KOPT-K1 (cell line): ENCODE results near the gene FOXP1.

Experiments
- H3K27ac ChIP-seq: fragments of 200-600 bp; sonication (generic); 2 replicates; pipeline ENCODE4 v1.5.1; 2016; ENCODE audit warnings: antibody characterized with exemption, mild to moderate bottlenecking, low read depth, low read length; ENCODE audit not compliant: poor library complexity, severe bottlenecking
- H3K36me3 ChIP-seq: fragments of 200-600 bp; sonication (generic); 2 replicates; pipeline ENCODE4 v1.5.1; 2017; ENCODE audit warnings: antibody characterized with exemption, mild to moderate bottlenecking, low read length, moderate library complexity; ENCODE audit not compliant: insufficient read depth
- H3K9me3 ChIP-seq: fragments of 200-600 bp; sonication (generic); 2 replicates; pipeline ENCODE4 v1.5.1; 2017; ENCODE audit warnings: antibody characterized with exemption, low read length, mild to moderate bottlenecking; ENCODE audit not compliant: insufficient read depth, poor library complexity, severe bottlenecking

FOXP1 gene

DNA sequence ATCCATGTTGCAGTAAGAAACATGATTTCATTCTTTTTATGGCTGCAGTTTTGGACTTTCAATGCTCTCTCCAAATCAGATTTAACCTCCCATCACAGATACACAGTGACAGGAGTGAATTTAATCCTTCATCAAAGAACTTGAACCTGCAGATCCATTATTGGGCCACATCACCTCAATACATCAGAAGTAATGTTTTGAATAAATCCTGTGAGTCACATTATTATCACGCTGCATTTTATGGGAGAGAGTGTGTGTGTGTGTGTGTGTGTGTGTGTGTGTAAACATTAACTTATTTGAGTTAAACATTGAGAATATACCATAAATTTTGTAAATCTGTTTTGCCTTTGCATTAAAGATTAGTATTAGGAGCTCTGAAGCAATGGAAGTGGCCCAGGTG, 316.7 kb downstream of the FOXP1 start:
- no peak overlapping the region for H3K27ac ChIP-seq

DNA sequence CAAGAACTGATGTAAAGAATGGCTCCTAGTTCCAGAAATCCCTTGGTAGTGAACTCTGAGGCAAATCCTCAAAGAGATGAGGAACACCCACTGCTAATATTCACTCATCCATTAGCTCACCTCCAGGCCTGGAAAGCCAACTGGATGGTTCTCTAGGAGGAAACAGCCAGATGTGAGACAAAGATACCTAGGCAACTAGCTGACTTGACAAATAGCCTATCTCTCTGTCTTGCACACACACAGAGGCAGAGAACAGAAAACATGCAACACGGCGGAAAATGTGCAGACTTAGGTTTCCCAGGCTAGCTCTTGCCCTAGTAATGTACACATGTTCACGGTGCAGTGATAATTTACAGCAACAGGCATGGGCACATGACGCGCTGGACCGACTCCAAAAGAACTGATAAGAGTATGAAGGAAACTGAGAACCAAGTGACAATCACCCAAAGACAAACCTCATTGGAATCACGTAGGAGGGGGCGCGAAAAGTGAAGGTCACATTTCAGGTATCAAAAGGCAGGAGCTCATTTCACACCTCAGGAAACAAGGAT, 318.1 kb downstream of the FOXP1 start:
- no peaks in the 10 kb centered on the region for H3K9me3 ChIP-seq
- H3K36me3 ChIP-seq: no peaks in the 10 kb centered on the region
- H3K27ac ChIP-seq: no peak overlapping the region

More for the DNA sequence above, 316.7 kb downstream of the FOXP1 start:
- Histone ChIP-seq H3K36me3 (no peaks in the 10 kb centered on the region), H3K9me3 (no peaks in the 10 kb centered on the region)

DNA sequence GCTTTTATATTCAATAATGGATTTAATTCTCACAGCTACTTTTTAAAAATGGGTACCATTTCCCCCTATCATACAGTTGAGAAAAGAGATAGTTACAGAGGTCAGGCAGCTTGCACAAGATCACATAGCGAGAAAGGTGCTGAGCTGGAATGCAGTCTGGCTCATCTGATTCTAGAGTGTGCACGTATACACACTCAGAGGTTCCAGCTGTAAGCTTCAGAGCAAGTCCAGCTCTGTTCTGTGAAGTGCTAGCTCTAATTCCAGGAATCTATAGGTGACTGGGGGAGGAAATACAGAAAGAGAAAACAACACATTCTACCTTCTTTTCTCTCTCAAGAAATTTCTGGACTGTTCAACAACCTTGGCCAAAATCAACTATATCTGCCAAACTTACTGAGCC, 318.7 kb downstream of the FOXP1 start:
- Histone ChIP-seq H3K9me3 (no peaks in the 10 kb centered on the region), H3K27ac (no peak overlapping the region), H3K36me3 (no peaks in the 10 kb centered on the region)

DNA sequence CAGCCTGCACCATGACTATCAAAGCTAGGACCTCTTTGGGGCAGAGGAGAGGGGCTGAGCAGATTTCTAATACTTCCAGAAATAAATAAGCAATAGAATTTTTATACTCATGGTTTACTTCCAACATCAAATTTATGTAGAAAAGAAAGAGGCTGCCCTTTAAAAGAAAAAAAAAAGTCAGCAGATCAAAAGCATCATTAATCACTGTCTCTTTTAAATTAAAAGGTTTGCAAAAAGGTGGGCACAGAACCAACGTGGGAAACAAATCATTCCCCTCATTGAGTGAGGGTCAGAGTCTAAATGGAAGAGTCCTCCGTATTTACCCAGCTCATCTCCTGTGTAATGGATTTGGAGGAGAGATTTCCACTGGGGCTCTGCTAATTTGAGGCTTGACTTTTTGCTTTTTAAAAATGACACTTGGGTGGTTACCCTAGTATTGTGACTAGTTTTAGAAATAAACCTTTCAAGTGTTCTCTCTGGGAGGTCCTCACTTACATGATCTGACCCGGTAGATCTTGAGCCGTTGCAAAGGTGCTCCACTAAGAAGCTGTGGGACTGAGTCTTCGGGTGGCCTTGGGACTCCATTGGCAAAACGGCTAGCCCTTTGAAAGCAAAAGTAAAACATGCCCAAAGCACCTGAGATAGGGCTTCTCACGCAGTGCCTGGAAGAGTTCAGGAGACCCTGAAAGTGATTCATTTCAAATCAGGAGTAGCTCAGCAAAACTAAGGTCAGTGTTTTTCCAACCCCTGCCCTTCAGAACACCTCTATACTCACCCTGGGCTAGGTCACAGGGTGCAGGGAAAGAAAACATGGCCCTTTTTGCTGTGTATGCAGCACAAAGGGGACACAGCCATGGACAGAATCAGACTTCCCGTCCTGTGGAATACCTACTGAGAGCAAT, 320.9 kb downstream of the FOXP1 start:
- H3K9me3 ChIP-seq: no peaks in the 10 kb centered on the region
- H3K36me3 ChIP-seq: no peaks in the 10 kb centered on the region

DNA sequence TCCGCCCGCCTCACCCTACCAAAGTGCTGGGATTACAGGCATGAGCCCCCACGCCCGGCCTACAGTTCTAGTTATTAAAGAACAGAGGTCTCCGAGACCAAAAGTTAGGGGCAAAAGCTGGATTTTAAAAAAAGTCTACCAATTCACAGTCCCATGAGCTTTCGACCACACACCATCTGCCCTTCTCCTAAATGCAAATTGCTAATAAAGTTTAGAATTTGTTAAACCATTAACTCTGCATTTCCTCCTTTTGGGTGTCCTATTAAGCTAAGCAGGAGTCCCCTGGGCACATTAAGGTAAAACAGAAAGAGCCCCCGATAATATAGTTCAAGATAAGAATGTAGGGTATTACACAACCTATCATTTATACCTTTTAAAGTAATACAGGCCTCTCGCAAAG, 322.7 kb downstream of the FOXP1 start:
- no peaks in the 10 kb centered on the region for H3K9me3 ChIP-seq
- H3K27ac ChIP-seq: no peak overlapping the region
- H3K36me3 ChIP-seq: no peaks in the 10 kb centered on the region

More for the DNA sequence above, 320.9 kb downstream of the FOXP1 start:
- H3K27ac ChIP-seq: no peak overlapping the region

DNA sequence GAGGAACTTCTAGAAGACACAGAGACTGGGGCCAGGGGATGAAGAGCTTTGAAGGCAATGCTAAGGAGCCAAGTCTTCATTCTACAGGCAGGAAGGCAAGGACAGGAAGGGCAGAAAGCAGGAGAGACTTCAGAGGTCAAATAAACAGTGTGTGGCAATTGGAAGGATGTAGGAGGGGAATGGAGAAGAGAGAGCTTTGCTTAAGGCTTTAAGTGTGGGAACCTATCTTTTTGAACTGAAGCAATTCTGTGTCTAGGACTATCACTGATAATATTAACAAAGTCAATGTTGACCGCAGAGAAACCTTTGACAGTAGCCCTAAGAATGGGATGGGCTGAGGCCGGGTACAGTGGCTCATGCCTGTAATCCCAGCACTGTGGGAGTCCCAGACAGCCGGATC, 325.0 kb downstream of the FOXP1 start:
- no peaks in the 10 kb centered on the region for H3K36me3 ChIP-seq
- no peak overlapping the region for H3K27ac ChIP-seq
- no peaks in the 10 kb centered on the region for H3K9me3 ChIP-seq

DNA sequence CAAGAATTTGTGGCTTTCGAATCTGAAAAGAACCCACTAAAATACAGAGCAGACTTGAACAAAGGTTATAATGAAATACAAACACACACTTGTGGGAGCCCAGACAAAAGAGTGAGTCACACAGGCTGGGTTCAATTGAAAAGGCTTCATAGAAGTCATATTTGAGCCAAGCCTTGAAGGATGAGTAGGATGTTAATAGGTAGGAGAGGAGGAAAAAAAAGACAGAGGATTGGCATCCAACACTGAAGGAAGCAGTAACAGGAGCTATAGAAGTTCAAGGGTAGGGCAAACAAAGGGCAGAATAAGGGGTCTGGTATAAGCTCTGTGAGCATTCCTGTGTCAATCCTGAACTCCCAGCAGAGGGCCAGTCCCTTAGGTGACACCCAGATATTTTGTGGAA, 325.4 kb downstream of the FOXP1 start:
- H3K9me3 ChIP-seq: no peaks in the 10 kb centered on the region
- no peak overlapping the region for H3K27ac ChIP-seq
- no peaks in the 10 kb centered on the region for H3K36me3 ChIP-seq

DNA sequence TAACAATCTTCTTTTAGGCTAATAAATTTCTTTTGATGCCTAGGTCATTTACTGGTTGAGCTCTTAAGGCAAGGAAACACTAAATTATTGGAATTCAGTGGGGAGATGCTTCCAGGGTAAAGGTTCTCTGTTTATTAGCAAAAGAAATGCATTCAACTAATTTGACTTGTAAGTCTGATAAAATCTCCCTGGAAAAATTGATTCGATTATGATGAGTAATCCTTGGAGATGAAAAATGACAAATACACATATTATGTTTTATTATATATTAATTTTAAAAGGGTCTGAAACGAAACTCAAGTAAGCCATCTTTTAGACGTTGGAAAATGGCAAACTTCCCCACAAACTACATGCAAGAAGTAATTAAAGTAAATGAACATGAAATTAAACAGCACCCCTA, 328.0 kb downstream of the FOXP1 start:
- Histone ChIP-seq H3K9me3 (no peaks in the 10 kb centered on the region), H3K36me3 (no peaks in the 10 kb centered on the region), H3K27ac (no peak overlapping the region)

DNA sequence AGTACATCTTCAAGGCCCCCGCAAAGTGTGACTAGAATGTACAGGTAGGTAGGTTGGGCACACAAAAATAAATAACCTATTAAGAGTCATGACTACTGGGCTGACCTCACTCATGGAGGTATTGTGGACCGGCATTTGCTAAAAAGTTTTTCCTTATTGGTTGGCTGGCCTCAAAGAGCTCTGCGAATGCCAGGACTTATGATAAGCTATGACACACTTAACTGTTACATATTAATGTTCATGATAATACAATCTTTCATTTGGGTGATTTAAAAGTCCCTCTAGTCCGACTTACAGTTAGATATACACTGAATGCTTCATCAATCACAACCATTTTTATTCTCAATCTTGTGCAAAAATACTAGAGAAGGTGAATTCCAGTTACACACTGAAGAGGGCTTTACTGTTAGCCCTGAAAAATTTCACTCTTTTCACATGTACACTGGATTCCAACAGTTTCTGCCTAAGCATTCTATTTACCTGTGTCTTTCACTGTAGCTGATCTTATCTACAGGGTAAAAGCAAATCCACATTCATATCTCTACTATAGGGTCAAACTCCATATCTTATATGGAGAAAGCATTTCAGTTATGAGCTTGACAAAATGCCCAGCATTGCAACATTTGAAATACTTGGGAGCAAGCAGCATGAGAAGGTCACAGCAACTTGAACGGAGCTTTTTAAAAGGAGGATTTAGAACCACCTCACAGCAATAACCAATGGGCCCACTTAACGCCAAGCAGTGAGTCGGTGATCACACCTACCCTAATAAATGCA, 329.1 kb downstream of the FOXP1 start:
- no peaks in the 10 kb centered on the region for H3K9me3 ChIP-seq
- no peak overlapping the region for H3K27ac ChIP-seq
- H3K36me3 ChIP-seq: no peaks in the 10 kb centered on the region

DNA sequence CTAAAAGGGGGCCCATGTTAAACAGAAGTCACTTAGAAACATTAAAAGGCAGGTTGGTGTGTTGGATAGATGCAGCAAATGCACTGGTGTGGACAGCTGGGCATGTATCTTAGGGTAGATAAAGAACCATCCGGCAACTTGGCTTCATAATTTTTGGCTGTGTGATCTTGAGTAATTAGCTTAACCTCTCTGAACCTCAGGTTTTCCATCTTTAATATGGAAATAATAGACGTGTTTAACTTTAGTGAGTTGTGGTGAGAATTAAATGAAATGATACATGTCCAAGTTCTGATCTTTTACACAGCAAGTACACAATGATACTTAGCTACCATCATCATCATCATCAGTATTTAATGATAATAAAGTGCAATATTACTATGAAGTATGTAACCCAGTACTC, 330.4 kb downstream of the FOXP1 start:
- Histone ChIP-seq H3K9me3 (no peaks in the 10 kb centered on the region), H3K27ac (no peak overlapping the region), H3K36me3 (no peaks in the 10 kb centered on the region)

DNA sequence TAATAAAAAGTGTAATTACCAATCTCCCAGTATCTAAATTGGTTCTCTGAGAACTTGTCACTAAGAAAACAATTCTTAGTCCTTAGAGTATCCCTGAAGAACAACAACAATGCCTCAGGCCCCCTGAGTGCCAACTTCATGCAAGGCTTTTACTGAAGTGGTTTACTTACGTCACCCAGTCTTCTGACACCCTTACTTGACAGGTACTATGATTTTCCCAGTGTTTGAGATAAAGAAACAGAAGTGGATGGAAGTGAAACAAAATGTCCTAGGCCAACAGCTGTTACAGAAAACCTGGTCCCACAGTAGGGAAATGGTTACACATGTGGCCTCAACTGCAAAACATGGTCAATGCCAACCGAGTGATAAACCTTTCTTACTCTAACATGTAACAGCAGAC, 331.1 kb downstream of the FOXP1 start:
- Histone ChIP-seq H3K36me3 (no peaks in the 10 kb centered on the region), H3K9me3 (no peaks in the 10 kb centered on the region), H3K27ac (no peak overlapping the region)

DNA sequence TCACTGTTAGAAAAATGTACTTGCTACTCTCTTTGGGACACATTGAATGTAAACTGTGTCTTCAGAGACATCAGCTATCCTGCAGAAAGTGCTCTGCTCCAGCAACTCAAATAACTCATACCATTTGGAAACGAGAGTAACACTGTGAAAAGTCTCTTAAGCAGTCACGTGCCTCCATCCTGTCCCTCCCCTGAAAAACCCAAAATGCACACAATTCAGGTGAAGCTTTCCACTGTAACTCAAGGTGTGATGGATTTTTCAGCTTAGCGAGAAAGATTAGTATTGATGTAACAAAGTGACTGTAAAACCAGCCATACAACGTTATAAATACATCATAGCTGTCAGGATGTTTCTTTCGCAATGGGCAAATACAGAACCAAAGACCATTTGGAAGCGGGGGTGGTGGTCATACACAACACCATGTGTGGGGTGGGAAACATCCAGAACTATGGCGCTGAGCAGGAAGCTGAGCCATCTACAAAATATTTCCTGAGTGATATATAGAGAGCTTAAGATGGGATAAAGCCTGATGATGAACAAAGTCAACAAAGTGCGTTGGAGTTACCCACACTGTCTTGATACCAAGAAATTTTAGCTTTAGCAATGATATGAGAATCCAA, 332.3 kb downstream of the FOXP1 start:
- Histone ChIP-seq H3K36me3 (no peaks in the 10 kb centered on the region), H3K27ac (no peak overlapping the region), H3K9me3 (no peaks in the 10 kb centered on the region)

DNA sequence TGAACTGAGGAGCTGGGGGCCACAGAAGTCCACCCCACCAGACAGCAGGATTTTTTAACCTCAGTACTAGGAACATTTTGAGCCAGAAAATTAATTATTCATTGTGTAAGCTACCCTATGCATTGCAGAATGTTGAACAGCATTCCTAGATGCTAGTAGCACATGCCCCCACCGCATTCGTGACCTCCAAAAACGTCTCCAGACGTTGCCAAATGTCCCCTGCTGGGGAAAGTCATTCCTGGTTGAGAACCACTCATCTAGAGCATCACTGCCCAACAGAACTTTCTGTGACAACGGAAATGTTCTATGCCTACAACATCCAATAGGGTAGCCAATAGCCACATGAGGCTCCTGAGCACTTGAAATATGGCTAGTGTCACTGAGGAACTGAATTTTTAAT, 333.5 kb downstream of the FOXP1 start:
- Histone ChIP-seq H3K27ac (no peak overlapping the region), H3K9me3 (no peaks in the 10 kb centered on the region), H3K36me3 (no peaks in the 10 kb centered on the region)

DNA sequence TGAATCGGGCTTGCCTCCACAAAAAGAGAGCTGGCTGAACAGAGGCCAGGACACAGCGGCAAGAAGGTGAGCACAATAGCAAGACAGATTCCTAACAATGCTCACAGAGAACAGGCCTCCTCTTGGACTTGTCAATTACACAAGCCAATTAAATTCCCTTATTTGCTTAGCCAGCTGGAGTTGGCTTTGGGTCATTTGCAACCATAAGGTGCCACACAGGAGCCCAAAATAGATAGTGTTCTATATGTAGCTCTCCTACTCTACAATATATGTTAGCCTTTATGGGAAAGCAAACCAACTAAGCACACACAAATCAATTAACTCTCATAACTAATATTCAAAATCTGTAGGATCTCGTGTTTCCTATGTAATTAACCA, 335.6 kb downstream of the FOXP1 start:
- H3K27ac ChIP-seq: no peak overlapping the region

More for the DNA sequence above, 335.6 kb downstream of the FOXP1 start:
- Histone ChIP-seq H3K36me3 (no peaks in the 10 kb centered on the region), H3K9me3 (no peaks in the 10 kb centered on the region)
